D721Med (cell line): ENCODE measurements around the gene NTHL1.

ENCODE experiments used
- DNase-seq: peaks from one replicate; pipeline ENCODE4 v3.0.0; 2011; ENCODE audit warnings: low spot score; ENCODE audit not compliant: insufficient read length
- FAIRE-seq: peaks from 2 replicates; lab custom pipeline; 2011; peaks lifted over from hg19 to GRCh38; lab: Jason Lieb, UNC
- TF ChIP-seq, protein P1 (sequence below): IDR thresholded peaks from 2 replicates; pipeline ENCODE4 v1.5.1; 2012; ENCODE audit warnings: mild to moderate bottlenecking, control low read depth; ENCODE audit not compliant: insufficient read depth; ENCODE audit errors: missing control alignments

Gene NTHL1

DNA sequence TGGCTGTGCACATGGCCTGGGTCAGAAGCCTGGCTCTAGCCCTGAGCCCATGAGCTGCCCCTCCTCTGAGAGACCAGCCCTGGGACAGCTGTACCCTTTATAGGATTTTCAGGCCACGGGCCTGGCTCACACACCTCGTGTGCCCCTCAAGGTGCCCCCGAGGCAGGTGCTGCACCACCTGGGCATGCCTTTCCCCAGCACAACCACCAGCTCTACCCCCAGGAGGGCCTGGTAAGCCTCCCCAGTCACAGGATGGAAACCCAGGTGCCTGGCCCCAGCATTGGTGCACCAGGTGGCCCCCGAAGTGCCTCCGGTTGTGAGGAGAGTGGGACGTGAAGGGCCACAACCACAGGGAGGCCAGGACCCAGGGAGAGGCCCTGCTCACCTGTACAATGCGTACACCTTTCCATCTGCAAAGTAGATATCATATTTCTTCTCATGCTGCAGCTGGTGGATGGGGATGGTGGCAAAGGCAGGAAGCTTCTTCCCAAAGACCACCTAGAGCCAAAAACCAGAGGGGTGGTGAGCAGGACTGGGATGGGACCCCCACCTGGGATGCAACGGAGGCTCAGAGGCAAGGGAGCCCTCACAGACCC is 44.3 kb downstream of the NTHL1 start:
- TF ChIP-seq, protein P1, sequence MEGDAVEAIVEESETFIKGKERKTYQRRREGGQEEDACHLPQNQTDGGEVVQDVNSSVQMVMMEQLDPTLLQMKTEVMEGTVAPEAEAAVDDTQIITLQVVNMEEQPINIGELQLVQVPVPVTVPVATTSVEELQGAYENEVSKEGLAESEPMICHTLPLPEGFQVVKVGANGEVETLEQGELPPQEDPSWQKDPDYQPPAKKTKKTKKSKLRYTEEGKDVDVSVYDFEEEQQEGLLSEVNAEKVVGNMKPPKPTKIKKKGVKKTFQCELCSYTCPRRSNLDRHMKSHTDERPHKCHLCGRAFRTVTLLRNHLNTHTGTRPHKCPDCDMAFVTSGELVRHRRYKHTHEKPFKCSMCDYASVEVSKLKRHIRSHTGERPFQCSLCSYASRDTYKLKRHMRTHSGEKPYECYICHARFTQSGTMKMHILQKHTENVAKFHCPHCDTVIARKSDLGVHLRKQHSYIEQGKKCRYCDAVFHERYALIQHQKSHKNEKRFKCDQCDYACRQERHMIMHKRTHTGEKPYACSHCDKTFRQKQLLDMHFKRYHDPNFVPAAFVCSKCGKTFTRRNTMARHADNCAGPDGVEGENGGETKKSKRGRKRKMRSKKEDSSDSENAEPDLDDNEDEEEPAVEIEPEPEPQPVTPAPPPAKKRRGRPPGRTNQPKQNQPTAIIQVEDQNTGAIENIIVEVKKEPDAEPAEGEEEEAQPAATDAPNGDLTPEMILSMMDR: no peak
- DNase-seq (no peak), FAIRE-seq (no peak)

DNA sequence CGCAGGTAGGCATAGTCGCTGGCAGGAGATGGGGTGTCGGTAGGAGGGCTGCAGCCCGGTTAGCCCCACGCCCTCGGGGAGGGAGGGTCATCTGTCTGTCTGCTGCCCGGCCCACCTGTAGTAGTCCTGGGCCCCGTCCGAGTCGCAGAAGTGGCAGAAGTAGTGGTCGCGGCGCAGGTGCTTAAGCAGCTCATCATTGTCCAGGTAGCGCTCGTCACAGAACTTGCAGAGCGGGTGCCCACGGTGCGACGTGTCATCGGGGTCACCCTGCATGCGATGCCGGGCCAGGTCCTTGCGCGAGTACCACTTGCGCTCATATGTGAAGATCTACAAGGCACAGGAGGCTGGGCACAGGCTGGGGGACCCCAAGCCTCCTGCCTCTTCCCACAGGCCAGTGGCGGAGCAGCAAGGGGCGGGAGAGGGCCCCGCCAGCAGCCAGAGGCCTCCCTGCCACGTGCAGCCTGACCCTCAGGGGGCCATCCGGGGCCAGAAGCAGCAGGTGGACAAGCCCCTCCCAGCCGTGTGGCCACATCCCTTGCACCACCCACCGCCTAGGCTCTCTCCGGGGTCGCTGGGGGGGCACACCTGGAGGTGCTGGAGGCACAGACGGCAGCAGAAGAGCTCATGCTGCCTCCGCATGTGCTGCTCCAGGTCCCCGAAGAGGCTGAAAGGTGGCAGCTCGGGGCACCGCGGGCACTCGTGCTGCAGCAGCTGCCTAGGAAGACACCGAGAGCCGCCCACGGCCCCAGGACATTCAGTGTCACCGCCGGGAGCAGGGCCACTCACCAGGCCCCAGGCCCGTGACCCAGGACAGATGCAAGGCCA is 45.0 kb downstream of the NTHL1 start:
- no peak for FAIRE-seq
- no peak for DNase-seq
- TF ChIP-seq, protein P1: no peak

DNA sequence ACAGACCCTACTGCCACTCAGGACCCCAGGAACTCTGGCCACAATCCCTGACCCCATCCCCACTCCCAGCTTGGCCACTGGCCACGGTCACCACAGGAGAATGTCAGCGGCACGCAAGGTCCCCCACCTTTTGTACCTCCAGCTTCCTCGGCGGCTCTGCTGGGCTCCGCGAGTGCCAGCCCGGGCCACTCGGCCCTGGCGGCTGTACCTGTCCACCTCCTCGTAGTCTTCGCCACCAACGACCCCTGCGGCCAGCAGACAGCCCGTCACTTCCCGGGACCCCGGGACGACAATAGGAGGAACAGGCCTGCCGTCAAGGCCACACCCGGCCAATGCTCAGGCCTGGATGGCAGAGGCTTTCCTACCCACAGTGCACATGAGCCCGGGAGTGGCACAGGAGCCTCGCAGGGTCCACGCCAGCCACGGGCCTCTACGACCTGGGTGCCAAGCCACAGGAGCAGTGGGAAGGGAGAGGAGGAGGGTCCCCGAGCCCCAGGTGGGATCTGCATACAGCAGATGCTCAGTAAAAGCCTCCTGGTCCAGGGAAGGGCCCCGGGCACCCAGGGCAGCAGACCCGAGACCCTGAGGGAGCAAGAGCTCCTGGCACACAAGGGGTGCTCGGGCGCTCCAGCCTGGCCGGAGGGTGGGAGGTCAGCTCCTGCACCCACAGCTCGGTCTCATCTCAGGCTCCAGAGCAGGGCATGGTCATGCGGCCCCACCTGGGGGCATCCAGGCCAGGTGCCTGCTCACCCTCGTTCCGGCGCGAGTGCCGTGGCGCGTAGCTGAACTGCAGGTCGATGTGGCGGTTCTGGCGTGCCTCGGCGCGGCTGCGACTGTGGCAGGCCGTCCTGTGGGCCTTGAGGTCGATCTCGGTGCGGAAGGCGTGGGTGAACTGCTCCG is 45.9 kb downstream of the NTHL1 start:
- no peak for FAIRE-seq
- TF ChIP-seq, protein P1: no peak
- no peak for DNase-seq

DNA sequence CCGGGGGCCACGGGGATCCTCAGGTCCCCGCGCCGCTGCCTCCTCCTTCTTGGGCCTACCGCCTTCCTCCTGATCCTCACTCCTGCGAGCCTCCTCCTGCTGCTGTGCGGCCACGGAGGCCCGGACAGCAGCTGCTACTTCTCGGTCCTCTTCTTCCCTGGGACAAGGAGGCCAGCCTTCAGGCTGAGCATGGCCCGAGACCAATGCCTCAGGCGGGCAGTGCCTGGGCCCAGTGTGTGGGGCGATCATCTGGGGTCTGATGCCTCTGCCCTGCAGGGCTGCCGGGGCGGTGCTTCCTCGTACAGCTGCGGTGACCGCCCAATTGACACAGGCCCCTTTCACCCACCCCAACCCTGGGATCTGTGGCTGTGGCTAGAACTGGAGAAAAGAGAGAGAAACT is 46.6 kb downstream of the NTHL1 start:
- DNase-seq (no peak), FAIRE-seq (no peak)
- TF ChIP-seq, protein P1: no peak

DNA sequence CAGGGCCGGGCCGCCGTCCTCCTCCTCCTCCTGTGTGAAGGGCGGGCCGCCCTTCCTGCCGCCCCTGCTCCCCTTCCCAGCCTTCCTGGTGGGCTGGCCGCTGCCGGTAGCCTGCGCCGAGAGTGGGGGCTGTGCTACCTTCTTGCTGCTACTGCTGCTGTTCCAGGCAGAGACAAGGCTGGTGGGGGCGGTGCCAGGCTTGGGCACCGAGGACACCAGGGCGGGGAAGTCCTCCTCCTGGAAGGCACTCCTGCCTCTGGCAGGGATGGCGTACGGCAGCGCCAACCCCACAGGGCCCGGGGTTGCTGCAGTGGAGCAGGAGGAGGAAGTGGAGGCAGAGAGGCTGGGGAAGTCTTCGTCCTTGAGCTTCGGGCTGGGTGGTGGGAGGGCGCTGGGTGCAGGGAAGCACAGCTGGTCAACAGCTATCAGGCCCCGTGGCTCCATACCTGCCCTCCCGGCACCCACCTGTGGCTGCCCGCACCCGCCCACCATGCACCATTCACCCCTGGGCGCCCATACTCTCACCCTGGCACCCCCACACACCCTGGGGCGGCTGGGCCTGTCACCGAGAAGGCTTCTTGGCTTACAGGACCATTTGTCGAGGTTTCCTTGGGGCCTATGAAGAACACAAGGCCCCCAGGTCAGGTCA is 47.6 kb downstream of the NTHL1 start:
- no peak for FAIRE-seq
- no peak for DNase-seq
- TF ChIP-seq, protein P1: no peak

DNA sequence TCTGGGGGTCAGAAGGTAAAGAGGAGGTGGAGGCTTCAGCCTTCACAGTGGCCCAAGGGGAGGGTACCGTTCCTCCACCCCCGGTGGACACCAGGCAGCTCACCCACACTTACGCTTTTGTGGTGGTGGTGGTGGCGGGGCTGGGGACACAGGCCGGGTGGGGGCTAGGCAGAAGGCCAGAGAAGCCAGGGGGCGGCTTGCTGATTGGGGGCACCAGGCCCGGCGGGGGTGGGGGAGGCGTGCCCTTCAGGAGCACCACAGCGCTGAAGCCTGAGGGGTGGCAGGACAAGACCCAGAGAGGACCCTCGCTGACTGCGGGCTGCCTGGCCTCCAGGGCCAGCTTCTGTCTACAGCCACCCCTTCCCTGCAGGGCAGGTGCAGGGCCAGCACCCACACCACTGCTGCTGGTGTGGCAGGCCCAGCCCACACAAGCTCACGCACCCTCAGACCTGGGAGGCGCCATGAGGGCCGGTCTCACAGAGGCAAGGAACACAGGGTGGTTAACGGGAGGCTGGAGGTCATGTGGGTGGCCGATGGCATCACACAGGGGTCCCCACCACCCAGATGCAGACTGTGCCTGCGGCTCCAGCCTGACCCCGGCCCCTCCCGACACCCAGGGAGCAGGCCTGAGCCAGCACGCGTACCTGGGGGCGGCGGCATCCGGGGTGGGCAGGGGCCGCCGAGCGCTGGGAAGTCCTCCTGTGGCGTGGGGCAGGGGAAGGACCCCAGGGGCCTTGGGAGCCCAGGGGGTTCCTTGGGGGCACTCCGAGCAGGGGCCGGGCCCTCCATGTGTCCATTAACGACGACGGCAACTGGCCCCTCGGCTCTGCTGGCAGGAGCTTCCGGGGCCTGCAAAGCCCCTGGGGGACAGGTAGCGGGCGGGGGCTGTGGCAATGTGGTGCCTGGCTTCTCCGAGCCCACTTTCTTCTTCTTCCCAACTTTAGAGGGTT is 48.5 kb downstream of the NTHL1 start:
- DNase-seq (no peak), FAIRE-seq (no peak)
- TF ChIP-seq, protein P1: no peak
